ENCODE data around the gene OR1F1. TPM values are rescaled to one million over a fixed set of nuclear protein-coding genes. Genes with fewer than 3 reads are reported as not detected.

OR1F1 gene
- total and polyA plus RNA-seq, 2 of the 8 experiments (the other 6 are each of a cell fraction or from before 2014, with no cell fraction given) = 0.52 to 1.2 TPM

DNA sequence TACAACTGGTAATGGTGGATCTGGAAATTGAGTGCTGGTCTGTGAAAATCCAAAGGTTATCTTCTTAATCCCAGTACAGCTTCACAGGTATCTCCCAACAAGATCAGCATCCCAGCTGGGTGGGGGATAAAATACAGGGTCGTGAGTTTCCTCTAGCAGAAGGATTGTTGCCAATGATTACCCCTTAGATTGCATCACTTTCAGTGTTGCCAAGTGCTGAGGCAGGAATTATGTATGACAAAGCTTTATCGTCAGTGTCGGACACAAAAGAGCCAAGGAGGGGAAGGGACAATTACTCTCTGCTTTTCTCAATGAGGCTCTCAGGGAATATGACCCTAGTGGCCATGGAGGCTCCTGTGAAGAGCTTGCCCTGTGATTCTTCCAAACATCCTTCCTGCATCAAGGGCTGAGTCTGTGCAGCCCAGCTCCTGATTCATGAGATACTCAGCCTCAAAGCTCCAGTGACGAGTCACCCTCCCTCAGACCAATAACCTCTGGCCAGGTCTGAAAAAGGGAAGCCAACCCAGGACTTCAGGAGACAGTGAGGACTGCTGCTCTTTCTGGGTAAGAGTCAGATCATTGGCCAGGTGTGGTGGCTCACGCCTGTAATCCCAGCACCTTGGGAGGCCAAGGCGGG is 15.0 kb downstream of the OR1F1 start:
- Histone ChIP-seq H3K9ac (replicated peaks in 1 of 4; ENCODE audit: extremely low read depth in 1 of 4, low read depth in 3 of 4, low read length in 3 of 4) (no peak overlapping the region), H4K8ac (ENCODE audit: extremely low read depth, insufficient read depth, low read length) (no peak overlapping the region), H3K79me2 (ENCODE audit: control insufficient read depth in 1 of 2, insufficient read depth in 2 of 2, low read length in 2 of 2) (no peaks in the 10 kb centered on the region), H3K14ac (ENCODE audit: insufficient read length) (no peak overlapping the region), H3K27ac (ENCODE audit: low read depth, low read length) (no peak overlapping the region), H3K36me3 (ENCODE audit: control insufficient read depth in 2 of 4, insufficient read depth in 4 of 4, low read length in 3 of 4) (no peaks in the 10 kb centered on the region), H2AK5ac (ENCODE audit: low read depth, low read length) (no peak overlapping the region), H3K4me3 (ENCODE audit: extremely low read depth in 1 of 4, insufficient read depth in 2 of 4, low read depth in 3 of 4, low read length in 4 of 4) (no peak overlapping the region), H3K4me1 (replicated peaks in 1 of 4; ENCODE audit: control insufficient read depth in 3 of 4, insufficient read depth in 4 of 4, low read length in 3 of 4) (no peaks in the 10 kb centered on the region), H2BK20ac (ENCODE audit: low read length) (no peak overlapping the region), H3K23me2 (ENCODE audit: low read depth, low read length) (no peaks in the 10 kb centered on the region), H4K5ac (ENCODE audit: insufficient read length, low read depth, low read length) (no peak overlapping the region), H2BK120ac (replicated peaks; ENCODE audit: low read depth, low read length) (no peak overlapping the region), H2AFZ (ENCODE audit: low read length) (no peak overlapping the region), H3K79me1 (ENCODE audit: low read depth, low read length) (no peaks in the 10 kb centered on the region), H2BK5ac (ENCODE audit: low read depth, low read length) (no peak overlapping the region), H3K56ac (replicated peaks; ENCODE audit: insufficient read length, low read depth, low read length) (no peak overlapping the region), H4K91ac (replicated peaks; ENCODE audit: insufficient read length, low read length) (no peak overlapping the region), H3K27me3 (replicated peaks in 1 of 4; ENCODE audit: control insufficient read depth in 3 of 4, extremely low read depth in 1 of 4, insufficient read depth in 3 of 4, low read length in 3 of 4) (no peaks in the 10 kb centered on the region; a peak in 1 of 7 replicates), H3K23ac (ENCODE audit: insufficient read length) (no peak overlapping the region), H3K9me3 (ENCODE audit: insufficient read depth in 2 of 2, low read depth in 1 of 2, low read length in 1 of 2) (peaks cover 22 to 31% of the 10 kb centered on the region in 2 experiments), H3K18ac (ENCODE audit: extremely low read depth, low read length) (no peak overlapping the region), H2BK12ac (ENCODE audit: low read depth, low read length) (no peak overlapping the region), H3K4me2 (ENCODE audit: insufficient read depth in 1 of 2, low read depth in 2 of 2, low read length in 2 of 2) (no peak overlapping the region), H4K20me1 (replicated peaks in 1 of 2; ENCODE audit: control insufficient read depth in 1 of 2, insufficient read depth in 2 of 2, low read length in 2 of 2) (no peaks in the 10 kb centered on the region), H3K4ac (replicated peaks; ENCODE audit: insufficient read length, low read depth, low read length) (no peak overlapping the region), H2BK15ac (ENCODE audit: low read length) (no peak overlapping the region)
- 85% methylated on average over 6 of the region's 6 CpGs; no CpG with 5 or more reads in 1 of the 2 experiments for WGBS, 2 experiments (ENCODE audit: extremely low coverage in 1 of 2, insufficient coverage in 1 of 2, insufficient read length in 1 of 2, insufficient replicate concordance in 2 of 2, low coverage in 1 of 2, low lambda C conversion rate in 2 of 2, missing lambda C conversion rate in 1 of 2)
- FAIRE-seq (no peak), DNase-seq (ENCODE audit: low read depth in 1 of 2, low spot score in 2 of 2) (no peak)
- ChIA-PET POLR2A (ENCODE audit: partially characterized antibody) (interaction anchor here (1.2 kb wide), 1 partner anchor 32 kb away, joined by 3 read pairs; no protein-coding TSS in a partner anchor), CTCF (ENCODE audit: partially characterized antibody) (no interaction called here)
- no peak for TF ChIP-seq SP2 (IDR thresholded peaks at IDR 0.05; ENCODE audit: low read length)
- no peak for TF ChIP-seq TAF7 (optimal IDR thresholded peaks at IDR 0.05; ENCODE audit: borderline replicate concordance, low read depth, low read length)
- no peak for TF ChIP-seq POU5F1 (IDR thresholded peaks at IDR 0.05; ENCODE audit: low read depth, low read length)
- no peak for TF ChIP-seq EGR1 (IDR thresholded peaks at IDR 0.05; ENCODE audit: borderline replicate concordance, low read depth, low read length)
- TF ChIP-seq SIN3A (conservative IDR thresholded peaks at IDR 0.05 in 1 of 2, IDR thresholded peaks at IDR 0.05 in 1 of 2; ENCODE audit: low read depth in 1 of 2, low read length in 2 of 2) = no peak
